Transverse colon (tissue), 4 donors: ENCODE results near the gene NUDT9. TPM values are rescaled to one million over a fixed set of nuclear protein-coding genes. Genes with fewer than 3 reads are reported as not detected.

ENCODE experiments used
- DNase-seq: peaks from one replicate; pipeline ENCODE4 v3.0.0-alpha.2; 2019
- H3K27ac ChIP-seq, 4 donors: fragments of 200-600 bp; sonication (generic); 2 replicates each; pipeline ENCODE4 v1.5.1; 2016 to 2018; ENCODE audit warnings: inconsistent platforms in 4 of 4
- H3K27me3 ChIP-seq: fragments of 200-600 bp; sonication (generic); 2 replicates; pipeline ENCODE4 v1.5.1; 2017; ENCODE audit warnings: inconsistent platforms
- H3K36me3 ChIP-seq, 4 donors: fragments of 200-600 bp; sonication (generic); 2 replicates each; pipeline ENCODE4 v1.5.1; 2017 to 2019; ENCODE audit warnings: inconsistent platforms in 4 of 4
- H3K4me1 ChIP-seq, 4 donors: fragments of 200-600 bp; sonication (generic); 2 replicates each; pipeline ENCODE4 v1.5.1; 2017 to 2020; ENCODE audit warnings: inconsistent platforms in 4 of 4
- H3K4me3 ChIP-seq, 4 donors: fragments of 200-600 bp; sonication (generic); 1 replicate in 1 of 4; 2 replicates in 3 of 4; pipeline versions ENCODE4 v1.5.1 to v1.6.1; 2017 to 2019; ENCODE audit warnings: inconsistent platforms in 4 of 4
- H3K9me3 ChIP-seq, 2 donors: fragments of 200-600 bp; sonication (generic); 2 replicates each; pipeline ENCODE4 v1.5.1; 2017 to 2019; ENCODE audit warnings: inconsistent platforms in 2 of 2
- EP300 ChIP-seq: sonication (generic); formaldehyde crosslinking; IDR thresholded peaks from one replicate; pipeline ENCODE4 v1.6.1; 2017; ENCODE audit warnings: antibody characterized with exemption, low read depth
- POLR2A ChIP-seq: fragments of 450-650 bp; IDR thresholded peaks from one replicate; pipeline ENCODE4 v1.6.1; 2016; ENCODE audit warnings: antibody characterized with exemption, mild to moderate bottlenecking, moderate library complexity
- POLR2AphosphoS5 ChIP-seq, 3 donors: sonication (generic); formaldehyde crosslinking; IDR thresholded peaks; one replicate each; pipeline ENCODE4 v1.6.1; 2016; ENCODE audit warnings: antibody characterized with exemption in 3 of 3
- WGBS, 2 donors: methylation state at CpG; one replicate each; pipeline ENCODE4 v1.1.5; 2018; ENCODE audit warnings: low coverage in 1 of 2; 5-methylcytosine and 5-hydroxymethylcytosine counted together
- in situ Hi-C, 4 donors: fragments of 200-750 bp; cut with MboI; loops; one replicate each; pipeline versions ENCODE4 v1.15.0 to v1.15.1; 2017; ENCODE audit warnings: low sequenced_read_pairs in 3 of 4, low pct_ligation_motif_present in 1 of 4, low pct_unique_long_range_greater_than_20kb in 1 of 4
- intact Hi-C: fragments of 100-400 bp; cut with DNase I; formaldehyde crosslinking; loops from one replicate; pipeline ENCODE4 v1.15.1; 2023; ENCODE audit warnings: low total_unique reads
- total RNA-seq, 4 donors: library from RNA; depleted of rRNA; stranded (reverse); fragments of >200 nt; gene quantifications; one replicate each; pipeline ENCODE4 v1.1.0, GENCODE V29; 2016
- TF ChIP-seq, protein P1 (sequence below), 5 experiments: fragments of 200-600 bp in 3 of 5; fragments of 450-650 bp in 2 of 5; sonication (generic) in 3 of 5; IDR thresholded peaks; 1 replicate in 2 of 5; 2 replicates in 3 of 5; pipeline ENCODE4 v1.5.1; 2016 to 2017; ENCODE audit warnings: antibody characterized with exemption in 5 of 5, inconsistent platforms in 3 of 5, mild to moderate bottlenecking in 2 of 5, moderate library complexity in 1 of 5

The NUDT9 gene, protein sequence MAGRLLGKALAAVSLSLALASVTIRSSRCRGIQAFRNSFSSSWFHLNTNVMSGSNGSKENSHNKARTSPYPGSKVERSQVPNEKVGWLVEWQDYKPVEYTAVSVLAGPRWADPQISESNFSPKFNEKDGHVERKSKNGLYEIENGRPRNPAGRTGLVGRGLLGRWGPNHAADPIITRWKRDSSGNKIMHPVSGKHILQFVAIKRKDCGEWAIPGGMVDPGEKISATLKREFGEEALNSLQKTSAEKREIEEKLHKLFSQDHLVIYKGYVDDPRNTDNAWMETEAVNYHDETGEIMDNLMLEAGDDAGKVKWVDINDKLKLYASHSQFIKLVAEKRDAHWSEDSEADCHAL
- total RNA-seq: 10 to 100 TPM in 3 of 4 donors, 1 to 10 TPM in 1; 7.6 to 25.7 (median 20.1) TPM

DNA sequence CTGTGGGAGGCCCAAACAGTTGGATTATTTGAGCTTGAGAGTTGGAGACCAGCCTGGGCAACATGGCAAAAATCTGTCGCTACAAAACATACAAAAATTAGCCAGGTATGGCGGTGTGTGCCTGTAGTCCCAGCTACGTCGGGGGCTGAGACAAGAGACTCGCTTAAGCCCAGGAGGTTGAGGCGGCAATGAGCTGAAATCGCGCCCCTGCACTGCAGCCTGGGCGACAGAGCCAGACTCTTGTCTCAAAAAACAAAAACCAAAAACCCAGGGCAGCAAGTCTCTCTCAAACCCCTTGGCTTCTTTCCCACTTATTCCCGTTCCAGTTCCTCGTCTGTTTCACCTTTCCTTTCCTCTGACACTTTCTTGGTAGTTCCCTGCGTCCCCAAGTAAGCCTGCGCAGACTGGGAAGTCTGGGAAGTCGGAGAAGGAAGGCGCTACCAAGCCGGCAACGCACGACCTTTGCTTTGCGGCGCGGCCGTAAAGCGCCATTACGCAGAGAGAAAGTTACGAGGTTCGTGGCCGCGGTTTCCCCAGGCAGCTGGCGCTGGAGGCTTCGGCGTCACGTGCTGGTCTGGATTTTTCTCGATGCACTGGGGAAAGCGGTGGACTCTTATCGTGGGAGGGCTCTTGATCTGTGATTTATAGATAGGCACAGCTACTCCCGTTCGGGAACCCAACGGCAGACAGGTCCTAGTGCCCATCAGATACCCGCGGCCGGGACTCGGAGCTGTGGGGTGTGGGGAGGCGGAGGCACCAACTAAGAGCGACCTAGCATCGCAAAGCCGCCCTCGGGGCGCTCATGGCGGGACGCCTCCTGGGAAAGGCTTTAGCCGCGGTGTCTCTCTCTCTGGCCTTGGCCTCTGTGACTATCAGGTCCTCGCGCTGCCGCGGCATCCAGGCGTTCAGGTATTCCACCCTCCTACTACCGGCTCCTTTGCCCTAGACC lies at the start of gene NUDT9:
NUDT9 (plus strand) TSS at position 470 of the 949 bp plus-strand sequence; CDS start at position 803, 333 bp downstream.
- intact Hi-C loops (no loop called here), in situ Hi-C loops (no loop called here)
- peaks cover 13 to 52% (median 26%) of the 10 kb centered on the region in 4 donors for H3K4me1 ChIP-seq

DNA sequence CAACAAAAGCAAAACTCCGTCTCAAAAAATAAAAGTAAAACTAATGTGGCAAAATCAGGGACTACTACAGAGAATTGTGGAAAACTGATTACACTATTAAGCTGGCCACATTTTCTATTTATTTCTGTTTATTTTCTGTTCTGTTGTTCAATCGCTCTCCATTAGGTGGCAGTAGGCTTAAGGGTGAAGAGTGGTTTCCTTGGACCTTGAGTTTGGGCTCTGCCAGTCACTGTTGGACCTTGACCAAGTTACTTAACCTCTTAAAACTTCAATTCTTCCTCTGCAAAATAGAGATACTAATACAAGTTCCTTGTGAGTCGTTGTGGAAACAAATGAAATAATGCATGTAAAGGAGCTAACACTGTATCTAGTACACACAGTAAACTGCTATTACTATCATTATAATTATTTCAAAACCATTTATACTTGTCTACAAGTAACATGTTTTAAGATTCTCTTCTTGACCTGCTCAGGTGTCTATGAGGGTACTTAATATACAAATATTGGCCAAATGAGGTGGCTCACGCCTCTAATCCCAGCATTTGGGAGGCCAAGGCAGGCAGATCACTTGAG lies 46.6 kb upstream of the NUDT9 start:
- intact Hi-C loops: loop anchor here (5.0 kb wide), 1 partner anchor 81 kb away; no protein-coding TSS in a partner anchor

More for the DNA sequence above, at the start of gene NUDT9:
- Histone ChIP-seq H3K36me3 (no peaks in the 10 kb centered on the region), H3K27me3 (no peaks in the 10 kb centered on the region), H3K4me3 (peak within 1 kb of the TSS; percentile 66 to 94 (median 82)), H3K27ac (peak within 1 kb of the TSS; percentile 86 to 97 (median 94)), H3K9me3 (no peaks in the 10 kb centered on the region)
- 2% methylated on average over 14 to 58 of the region's 58 CpGs for WGBS, 2 donors
- DNase-seq: peak; percentile 96
- TF ChIP-seq, protein P1, sequence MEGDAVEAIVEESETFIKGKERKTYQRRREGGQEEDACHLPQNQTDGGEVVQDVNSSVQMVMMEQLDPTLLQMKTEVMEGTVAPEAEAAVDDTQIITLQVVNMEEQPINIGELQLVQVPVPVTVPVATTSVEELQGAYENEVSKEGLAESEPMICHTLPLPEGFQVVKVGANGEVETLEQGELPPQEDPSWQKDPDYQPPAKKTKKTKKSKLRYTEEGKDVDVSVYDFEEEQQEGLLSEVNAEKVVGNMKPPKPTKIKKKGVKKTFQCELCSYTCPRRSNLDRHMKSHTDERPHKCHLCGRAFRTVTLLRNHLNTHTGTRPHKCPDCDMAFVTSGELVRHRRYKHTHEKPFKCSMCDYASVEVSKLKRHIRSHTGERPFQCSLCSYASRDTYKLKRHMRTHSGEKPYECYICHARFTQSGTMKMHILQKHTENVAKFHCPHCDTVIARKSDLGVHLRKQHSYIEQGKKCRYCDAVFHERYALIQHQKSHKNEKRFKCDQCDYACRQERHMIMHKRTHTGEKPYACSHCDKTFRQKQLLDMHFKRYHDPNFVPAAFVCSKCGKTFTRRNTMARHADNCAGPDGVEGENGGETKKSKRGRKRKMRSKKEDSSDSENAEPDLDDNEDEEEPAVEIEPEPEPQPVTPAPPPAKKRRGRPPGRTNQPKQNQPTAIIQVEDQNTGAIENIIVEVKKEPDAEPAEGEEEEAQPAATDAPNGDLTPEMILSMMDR (IDR thresholded peaks at IDR 0.05): no peak
- TF ChIP-seq POLR2AphosphoS5 (IDR thresholded peaks at IDR 0.05) (peak; percentile 90 to 94 (median 94)), EP300 (no peak), POLR2A (peak; percentile 83)

DNA sequence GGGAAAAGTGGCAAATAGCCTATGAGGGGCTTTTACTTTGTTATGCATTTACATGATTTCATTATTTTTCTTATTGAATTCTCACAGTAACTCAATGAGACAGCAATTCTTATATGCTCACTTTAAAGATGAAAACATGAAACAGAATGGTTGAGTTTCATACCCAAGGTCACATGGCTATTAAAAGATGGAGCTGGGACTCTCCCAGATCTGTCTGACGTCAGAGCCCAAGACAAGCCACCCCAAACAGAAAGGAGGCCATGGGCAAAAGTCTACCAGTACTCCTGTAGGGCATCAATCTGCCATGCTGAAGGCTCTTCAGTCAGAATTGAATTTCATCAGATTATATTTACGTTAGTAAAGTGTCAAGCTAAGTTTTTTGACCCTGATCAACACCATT lies 44.6 kb upstream of the NUDT9 start:
- in situ Hi-C loops (loop anchor here in 3 of 4 donors (5.0 to 10.0 kb wide), 3 partner anchors 77 to 87 kb away; no protein-coding TSS in a partner anchor), intact Hi-C loops (loop anchor here (5.0 kb wide), 1 partner anchor 79 kb away; no protein-coding TSS in a partner anchor)
- peaks cover 0 to 29% (median 0%) of the 10 kb centered on the region in 4 donors for H3K4me1 ChIP-seq
- TF ChIP-seq, protein P1 (IDR thresholded peaks at IDR 0.05): no peak
- TF ChIP-seq POLR2AphosphoS5 (IDR thresholded peaks at IDR 0.05) (no peak), EP300 (no peak), POLR2A (no peak)
- 84 to 100% methylated on average over 1 to 2 of the region's 2 CpGs for WGBS, 2 donors
- H3K4me3 ChIP-seq: no peak overlapping the region
- no peak overlapping the region for H3K27ac ChIP-seq
- DNase-seq: no peak
- peaks cover 0 to 49% (median 9%) of the 10 kb centered on the region in 4 donors for H3K36me3 ChIP-seq
- no peaks in the 10 kb centered on the region for H3K9me3 ChIP-seq
- no peaks in the 10 kb centered on the region for H3K27me3 ChIP-seq

More for the DNA sequence above, 46.6 kb upstream of the NUDT9 start:
- H3K4me1 ChIP-seq: peaks cover 0 to 23% (median 0%) of the 10 kb centered on the region in 4 donors
- TF ChIP-seq EP300: no peak
- peak in 2 of 3 donors; percentile 53 to 54 for TF ChIP-seq POLR2AphosphoS5 (IDR thresholded peaks at IDR 0.05)
- TF ChIP-seq, protein P1 (IDR thresholded peaks at IDR 0.05): peak; percentile 69 to 83 (median 76)
- H3K36me3 ChIP-seq: peaks cover 0 to 57% (median 17%) of the 10 kb centered on the region in 4 donors
- no peak overlapping the region for H3K4me3 ChIP-seq
- no peaks in the 10 kb centered on the region for H3K27me3 ChIP-seq
- in situ Hi-C loops: loop anchor here in 3 of 4 donors (5.0 to 10.0 kb wide), 3 partner anchors 79 to 89 kb away; no protein-coding TSS in a partner anchor
- no peak for DNase-seq
- no peaks in the 10 kb centered on the region for H3K9me3 ChIP-seq
- H3K27ac ChIP-seq: peak overlapping the region; percentile 4 to 52 (median 26)
- 41 to 48% methylated on average over 3 to 4 of the region's 4 CpGs for WGBS, 2 donors
